HG03196 (cell line): Measurements from ENCODE around the gene MPP1.

Experiments used
- ATAC-seq: cut with Tn5 transposase; IDR thresholded peaks from one replicate; pipeline ENCODE4 v1.9.1; 2021; ENCODE audit not compliant: unreplicated experiment

MPP1 gene

GRCh38 chrX:154776753-154777152 is 28.5 kb downstream of the MPP1 start:
- ATAC-seq, result no peak

- no peak for ATAC-seq
These were observed 29.6 kb downstream of the MPP1 start for GRCh38 chrX:154775419-154776349.

DNA sequence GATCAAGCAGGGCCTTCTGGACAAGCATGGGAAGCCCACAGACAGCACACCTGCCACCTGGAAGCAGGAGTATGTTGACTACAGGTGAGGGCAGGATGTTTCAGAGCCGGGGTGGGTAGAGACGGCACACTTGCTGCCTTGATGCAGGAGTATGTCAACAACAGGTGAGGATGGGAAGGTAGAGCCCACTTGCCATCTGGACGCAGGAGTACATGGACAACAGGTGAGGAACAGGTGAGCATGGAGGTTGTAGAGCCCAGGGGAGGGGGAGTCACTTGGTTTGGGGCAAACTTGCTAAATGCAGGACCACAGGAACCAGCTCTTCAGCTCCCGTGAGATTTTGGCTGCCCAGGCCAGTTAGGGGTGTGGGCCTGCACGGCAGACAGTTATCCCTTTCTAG is 30.7 kb downstream of the MPP1 start:
- no peak for ATAC-seq

- ATAC-seq, result peak; percentile 86
These were observed 42.6 kb downstream of the MPP1 start, which contains the start of gene DKC1 for GRCh38 chrX:154762537-154763296. TSS of gene DKC1 (plus strand) at chrX:154762864. CDS start at chrX:154762966, 102 bp downstream.

- no peak for ATAC-seq
These were observed 43.2 kb downstream of the MPP1 start for GRCh38 chrX:154761977-154762536.

GRCh38 chrX:154758696-154759095 is 46.6 kb downstream of the MPP1 start:
- ATAC-seq, result no peak

- ATAC-seq, result no peak
These were observed 53.5 kb downstream of the MPP1 start for GRCh38 chrX:154751669-154752271.

DNA sequence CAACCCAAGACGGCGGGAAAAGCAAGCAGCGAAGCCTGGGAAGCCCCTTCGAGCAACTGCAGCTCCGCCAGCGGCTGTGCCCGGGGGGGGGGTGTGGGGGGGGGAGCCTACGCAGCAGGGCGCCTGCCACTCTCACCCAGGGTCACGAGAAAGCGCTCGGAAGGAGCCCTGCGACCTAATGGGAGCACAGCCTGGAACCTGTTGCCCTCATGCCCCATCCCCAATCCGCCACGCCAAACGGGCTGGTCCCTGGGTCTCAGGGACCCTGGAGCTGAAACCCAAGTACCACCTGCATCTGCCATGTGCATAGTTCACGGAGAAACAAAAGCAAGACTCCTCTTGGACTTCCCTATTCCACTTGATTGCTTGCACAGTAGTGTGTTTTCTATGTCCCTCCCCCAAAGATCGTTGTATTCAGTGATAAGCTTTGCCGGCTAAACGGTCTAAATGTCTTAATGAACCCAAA is 54.0 kb downstream of the MPP1 start:
- ATAC-seq, result no peak

DNA sequence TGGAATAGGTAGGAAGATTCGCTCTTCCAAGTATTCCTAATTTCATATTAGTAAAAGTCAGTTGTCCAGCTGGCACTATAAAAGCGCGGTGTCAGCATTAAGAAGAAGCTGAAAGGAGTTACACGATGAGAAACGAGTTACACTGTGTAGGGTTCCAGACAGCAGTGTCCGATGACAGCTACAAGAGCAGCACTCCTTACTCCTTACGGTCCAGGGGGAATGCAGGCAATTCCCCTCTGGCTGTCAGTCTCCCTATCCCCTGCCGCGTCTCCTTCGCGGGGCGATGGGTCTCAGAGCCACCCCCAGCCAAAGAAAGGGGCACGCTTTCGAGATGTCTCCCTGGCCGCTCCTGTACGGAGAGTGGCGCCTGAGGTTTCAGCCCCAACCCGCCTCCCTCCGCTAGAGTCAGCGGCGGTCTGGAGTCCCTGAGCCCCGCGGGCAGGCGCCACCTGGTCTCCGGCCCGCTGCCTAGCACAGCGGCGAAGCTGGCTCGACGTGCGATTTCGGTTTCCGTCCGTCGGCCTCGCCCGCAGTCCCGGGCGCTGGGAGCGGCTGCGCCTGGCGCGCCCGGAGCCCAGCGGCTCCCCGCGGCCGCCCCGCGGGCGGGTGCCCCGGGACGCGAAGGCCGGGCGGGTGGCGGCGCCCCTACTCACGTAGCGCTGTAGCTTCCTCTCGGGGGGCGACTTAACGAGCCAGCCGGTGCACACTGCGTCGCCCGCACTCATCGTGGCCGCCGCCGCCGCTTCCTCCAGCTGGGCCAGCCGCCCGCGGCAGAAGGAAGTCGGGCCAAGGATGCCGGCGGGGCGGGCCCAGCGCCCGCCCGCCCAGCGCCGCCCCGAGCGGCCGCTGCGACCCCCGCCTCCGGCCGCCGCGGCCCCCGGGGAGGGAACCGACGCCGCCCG is 54.7 kb downstream of the MPP1 start, which contains the start of gene GAB3:
Gene GAB3, minus strand, starts transcription at position 777 of the 902 bp plus-strand sequence. Its CDS starts 52 bp downstream, at position 725.
- peak; percentile 61 for ATAC-seq

GRCh38 chrX:154749856-154750255 is 55.4 kb downstream of the MPP1 start:
- ATAC-seq, result no peak

DNA sequence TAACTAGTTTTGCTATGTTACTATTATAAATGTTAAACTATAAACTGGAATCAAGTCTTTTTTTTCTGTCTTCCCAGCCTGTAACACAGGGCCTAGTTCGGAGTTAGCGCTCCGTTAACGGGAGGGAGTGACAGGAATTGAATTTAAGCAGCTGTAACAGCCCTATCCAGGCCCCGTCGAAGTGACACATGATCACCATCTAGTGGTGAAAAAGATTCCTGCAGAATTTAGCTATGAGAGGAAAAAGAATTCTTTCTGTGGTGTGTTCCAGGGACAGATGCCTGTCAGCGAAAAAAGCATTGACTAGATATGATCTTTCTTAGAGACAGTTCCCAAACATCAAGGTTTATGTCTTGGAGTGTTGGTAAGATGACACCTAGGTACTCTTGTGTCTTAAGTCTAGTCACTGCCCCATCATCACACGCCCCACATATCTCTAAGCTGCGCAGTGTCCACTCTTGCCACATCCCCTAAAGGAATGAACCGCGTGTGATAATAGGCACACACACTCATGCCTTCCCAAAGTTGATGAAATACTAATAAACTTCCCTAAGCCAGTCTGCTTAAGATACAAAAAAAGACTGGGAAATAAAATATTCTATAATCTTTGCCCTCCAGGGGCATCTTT is 56.5 kb downstream of the MPP1 start:
- no peak for ATAC-seq

GRCh38 chrX:154742613-154743012 is 62.7 kb downstream of the MPP1 start:
- no peak for ATAC-seq

DNA sequence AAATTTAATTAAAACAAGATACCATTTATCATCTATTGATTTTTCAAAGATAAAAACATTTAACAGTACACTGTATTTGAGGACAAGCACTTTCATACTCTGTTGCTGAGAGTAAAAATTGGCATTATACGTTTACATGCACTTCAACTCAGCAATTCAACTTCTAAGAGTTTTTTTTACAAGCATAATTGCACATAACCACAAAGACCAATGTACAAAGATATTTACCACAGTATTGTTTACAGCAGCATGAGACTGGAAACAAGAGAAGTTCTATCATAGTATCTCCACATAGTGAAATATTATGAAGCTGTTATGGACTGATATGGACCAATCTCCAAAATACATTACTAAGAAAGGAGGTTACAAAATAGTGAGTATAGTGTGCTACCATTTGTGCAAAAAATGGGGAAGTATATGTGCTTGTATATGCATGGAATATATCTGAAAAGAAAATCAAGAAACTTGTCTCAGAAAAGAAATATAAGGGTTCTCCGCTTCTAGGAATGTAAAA is 65.3 kb downstream of the MPP1 start:
- no peak for ATAC-seq

- ATAC-seq, result no peak
These were observed 67.1 kb downstream of the MPP1 start for GRCh38 chrX:154738011-154738738.

DNA sequence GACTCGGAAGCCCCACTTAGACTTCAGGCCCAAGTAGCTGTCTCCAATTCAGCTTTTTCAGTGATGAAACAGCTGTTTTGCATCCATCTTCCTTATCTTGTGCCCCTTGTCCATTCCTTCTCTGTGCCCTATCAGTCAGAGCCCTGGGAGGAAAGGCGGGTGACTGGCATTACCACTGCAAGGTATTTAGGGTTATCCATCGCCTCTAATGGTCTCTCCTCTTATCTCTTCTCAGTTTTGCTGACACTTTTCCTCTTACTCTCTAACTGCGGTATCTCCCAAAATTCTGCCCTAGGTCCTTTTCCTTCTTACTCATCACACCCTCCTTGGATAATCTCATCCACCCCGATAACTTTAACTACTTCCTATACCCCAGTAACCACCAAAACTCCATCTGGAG is 68.1 kb downstream of the MPP1 start:
- no peak for ATAC-seq

DNA sequence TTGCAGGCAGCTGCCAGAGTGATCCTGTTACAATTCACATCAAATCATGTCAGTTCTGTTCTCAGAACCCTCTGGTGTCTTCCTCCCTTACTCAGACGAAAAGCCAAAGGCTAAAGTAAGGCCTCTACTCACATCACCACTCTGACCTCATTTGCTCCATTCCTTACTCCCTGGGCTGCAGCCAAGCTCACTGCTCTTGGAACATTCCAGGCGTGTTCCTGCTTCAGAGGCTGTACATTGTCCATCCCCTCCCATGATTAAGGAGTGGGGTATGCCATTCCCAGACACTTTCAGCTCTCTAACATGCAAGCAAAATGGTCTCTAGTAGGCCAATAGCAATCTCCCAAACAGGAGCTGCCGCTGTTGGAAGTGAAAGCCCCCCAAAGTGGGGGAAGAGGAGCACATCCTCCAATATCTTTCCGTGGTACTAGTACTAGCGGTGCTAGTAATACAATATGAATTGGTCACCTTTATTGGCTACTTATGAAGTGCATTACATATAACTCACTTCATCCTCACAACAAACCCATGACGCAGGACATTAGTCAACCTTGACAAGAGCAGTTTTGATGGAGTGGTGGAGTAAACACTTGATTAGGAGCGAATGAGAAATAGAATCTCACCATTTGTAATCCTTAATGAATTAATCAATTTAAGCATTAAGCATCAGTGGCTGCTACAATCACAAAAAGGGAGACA is 69.4 kb downstream of the MPP1 start:
- ATAC-seq, result no peak

DNA sequence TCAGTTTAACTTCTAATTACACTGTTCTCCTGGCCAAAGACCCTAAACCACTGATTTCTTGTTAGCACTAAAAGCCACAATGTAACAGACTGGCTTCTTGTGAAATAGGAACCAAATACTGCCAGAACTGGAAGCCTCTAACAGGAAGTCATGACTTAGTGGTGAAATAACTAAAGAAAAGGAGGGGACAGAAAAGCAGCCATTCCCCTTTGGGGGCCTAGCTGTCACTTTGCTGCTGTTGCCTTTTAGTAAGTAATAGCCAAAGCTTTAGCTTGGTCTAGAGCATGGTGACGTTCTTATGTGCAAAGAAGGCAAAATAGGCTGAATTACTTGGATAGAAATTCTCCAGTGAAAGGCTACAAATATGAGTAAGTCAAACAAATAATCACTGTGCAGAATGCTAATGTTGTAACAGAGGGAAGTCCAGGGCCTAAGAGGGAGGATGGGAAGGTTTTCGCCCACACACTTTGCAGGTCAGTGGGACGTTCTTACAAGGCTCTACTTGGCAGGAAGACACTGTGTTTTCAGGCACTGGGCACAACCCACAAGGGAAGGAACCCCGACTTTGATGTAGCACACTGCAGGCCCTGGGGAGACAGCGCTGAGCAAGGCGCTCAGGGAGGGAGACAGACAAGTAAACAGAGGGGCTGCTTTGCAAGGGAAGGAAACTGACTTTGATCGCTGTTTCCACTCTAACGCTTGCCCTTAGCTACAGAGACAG is 71.1 kb downstream of the MPP1 start:
- ATAC-seq, result no peak
